HUDEP-2 (cell line): ENCODE measurements around the gene HDHD3.
A peak's percentile ranks its signal among the peaks of the same experiment; 100 is the strongest.
"Not testable (repeated sequence)": the region's sequence is repeated elsewhere in the genome, so short reads cannot be mapped to it uniquely, and the experiment has no call there.

ENCODE experiments used
- DNase-seq, 76 experiments: peaks; one replicate each; lab custom pipeline; 2025; ENCODE audit not compliant: unreplicated experiment in 76 of 76; lab: John Stamatoyannopoulos, UW

The HDHD3 gene

GRCh38 chr9:113376634-113377567, at the start of gene HDHD3:
TSS of gene HDHD3 (minus strand) at chr9:113376986. CDS start at chr9:113374354, 2,632 bp downstream.
- peak in 65 of 76 experiments; percentile 8 to 79 (median 55) for DNase-seq

- no peak for DNase-seq
These were observed 48.3 kb upstream of the HDHD3 start for GRCh38 chr9:113425072-113425471.

GRCh38 chr9:113421726-113422125, 44.9 kb upstream of the HDHD3 start:
- DNase-seq = no peak

- peak in 3 of 76 experiments; percentile 6 to 13 (median 10) for DNase-seq
These were observed 40.6 kb upstream of the HDHD3 start for GRCh38 chr9:113417370-113417769.

- no peak for DNase-seq
These were observed 39.4 kb upstream of the HDHD3 start for GRCh38 chr9:113416149-113416721.

GRCh38 chr9:113410207-113410864, 33.5 kb upstream of the HDHD3 start, which contains the start of the genes C9orf43 and POLE3:
TSS of gene C9orf43 (plus strand) at chr9:113410747. CDS start at chr9:113413494, 2,747 bp downstream.
TSS of gene POLE3 (minus strand) at chr9:113410675. CDS start at chr9:113410293, 382 bp downstream.
- DNase-seq = peak in 75 of 76 experiments; percentile 21 to 95 (median 89)

- DNase-seq = peak in 6 of 76 experiments; percentile 25 to 63 (median 45)
These were observed 33.1 kb upstream of the HDHD3 start for GRCh38 chr9:113409883-113410206.

GRCh38 chr9:113409481-113409880, 32.7 kb upstream of the HDHD3 start:
- DNase-seq = no peak

- peak in 66 of 76 experiments; percentile 10 to 76 (median 46) for DNase-seq
These were observed 30.2 kb upstream of the HDHD3 start for GRCh38 chr9:113406873-113407511.

GRCh38 chr9:113406353-113406752, 29.6 kb upstream of the HDHD3 start:
- DNase-seq = not testable (repeated sequence)

GRCh38 chr9:113403646-113404045, 26.9 kb upstream of the HDHD3 start:
- no peak for DNase-seq

GRCh38 chr9:113401027-113401792, 24.4 kb upstream of the HDHD3 start, which contains the start of gene ALAD:
TSS of gene ALAD (minus strand) at chr9:113401284. CDS start at chr9:113393559, 7,725 bp downstream.
- DNase-seq = peak in 75 of 76 experiments; percentile 74 to 99 (median 97)

- DNase-seq = no peak
These were observed 22.9 kb upstream of the HDHD3 start for GRCh38 chr9:113399646-113400200.

- no peak for DNase-seq
These were observed 22.0 kb upstream of the HDHD3 start for GRCh38 chr9:113398796-113399195.

- peak in 73 of 76 experiments; percentile 27 to 96 (median 83) for DNase-seq
These were observed 20.4 kb upstream of the HDHD3 start for GRCh38 chr9:113397203-113397631.

GRCh38 chr9:113395000-113395861, 18.4 kb upstream of the HDHD3 start:
- no peak for DNase-seq

GRCh38 chr9:113393281-113393680, 16.5 kb upstream of the HDHD3 start:
- peak in 2 of 76 experiments; percentile 10 to 19 for DNase-seq

- no peak for DNase-seq
These were observed 15.1 kb upstream of the HDHD3 start for GRCh38 chr9:113391917-113392316.
